ENCODE measurements around the gene ACOD1. TPM values are rescaled to one million over a fixed set of nuclear protein-coding genes. Genes with fewer than 3 reads are reported as not detected.

ACOD1 gene
- total RNA-seq, 2 donors from 2014 or later, result not detected

- H3K36me3 Mint-ChIP-seq, result peaks cover 2 to 31% of the 10 kb centered on the region in 2 donors
- DNase-seq (ENCODE audit: low spot score in 2 of 2) (no peak), ATAC-seq (no peak)
- peak overlapping the region in 1 of 2 donors; percentile 3 for H3K27ac Mint-ChIP-seq
- H3K9me3 Mint-ChIP-seq, result no peaks in the 10 kb centered on the region
Measured at GRCh38 chr13:77001540-77001939, 53.2 kb downstream of the ACOD1 start.

GRCh38 chr13:77001963-77002587, 53.8 kb downstream of the ACOD1 start:
- peak overlapping the region; percentile 3 to 18 for H3K27ac Mint-ChIP-seq
- DNase-seq (ENCODE audit: low spot score in 2 of 2), result no peak
- no peak for ATAC-seq
- H3K9me3 Mint-ChIP-seq, result no peaks in the 10 kb centered on the region
- peaks cover 0 to 25% of the 10 kb centered on the region in 2 donors for H3K36me3 Mint-ChIP-seq

- ATAC-seq (no peak), DNase-seq (ENCODE audit: low spot score in 2 of 2) (no peak)
- H3K9me3 Mint-ChIP-seq, result no peaks in the 10 kb centered on the region
- peaks cover 0 to 22% of the 10 kb centered on the region in 2 donors for H3K36me3 Mint-ChIP-seq
- peak overlapping the region in 1 of 2 donors; percentile 18 for H3K27ac Mint-ChIP-seq
Measured at GRCh38 chr13:77002590-77003190, 54.4 kb downstream of the ACOD1 start.

Other genes with a start within 250 kb of the ACOD1 start
- gene KCTD12, start 62.1 kb upstream of the ACOD1 start, total RNA-seq, result 10 to 100 TPM in 1 of 2 donors, 1 to 10 TPM in 1; 5.2 to 12.2 TPM
- gene CLN5, start 43.6 kb downstream of the ACOD1 start, total RNA-seq, result 10 to 100 TPM in 1 of 2 donors, 1 to 10 TPM in 1; 9.6 to 12.5 TPM
- 10 to 100 TPM; 32.0 to 39.0 TPM for gene FBXL3, start 78.6 kb downstream of the ACOD1 start, total RNA-seq

Data from activated naive CD4-positive, alpha-beta T cell treated with anti-CD3 and anti-CD28 coated beads, Interleukin-2, amount 50 U/mL, for 72 hours (primary cell).